ENCODE results near the gene TBC1D3I. TPM values are rescaled to one million over a fixed set of nuclear protein-coding genes. Genes with fewer than 3 reads are reported as not detected.
"Not testable (repeated sequence)": the region's sequence is repeated elsewhere in the genome, so short reads cannot be mapped to it uniquely, and the experiment has no call there.

TBC1D3I gene
- total RNA-seq, 1 donor: 0.36 TPM

GRCh38 chr17:36220737-36221580 lies 43.4 kb downstream of the TBC1D3I start:
- not testable (repeated sequence) for H3K79me2 ChIP-seq (ENCODE audit: insufficient read depth, low read length); H2AFZ ChIP-seq (ENCODE audit: low read length); H3K4me3 ChIP-seq (ENCODE audit: insufficient read depth, low read length); H3K27me3 ChIP-seq (ENCODE audit: insufficient read depth, low read length); H3K4me2 ChIP-seq (ENCODE audit: insufficient read depth, low read length); H3K9me3 ChIP-seq (ENCODE audit: low read depth, low read length); H4K20me1 ChIP-seq (ENCODE audit: insufficient read depth, low read length); H3K36me3 ChIP-seq (ENCODE audit: insufficient read depth, low read length); H3K27ac ChIP-seq (ENCODE audit: low read depth, low read length); H3K4me1 ChIP-seq (ENCODE audit: insufficient read depth, low read length); DNase-seq (ENCODE audit: insufficient read length, low spot score, missing footprints)

GRCh38 chr17:36219556-36219955 lies 44.8 kb downstream of the TBC1D3I start:
- H3K4me1 ChIP-seq (ENCODE audit: insufficient read depth, low read length); DNase-seq (ENCODE audit: insufficient read length, low spot score, missing footprints); H3K4me2 ChIP-seq (ENCODE audit: insufficient read depth, low read length); H3K79me2 ChIP-seq (ENCODE audit: insufficient read depth, low read length); H3K4me3 ChIP-seq (ENCODE audit: insufficient read depth, low read length); H3K36me3 ChIP-seq (ENCODE audit: insufficient read depth, low read length); H4K20me1 ChIP-seq (ENCODE audit: insufficient read depth, low read length); H3K27ac ChIP-seq (ENCODE audit: low read depth, low read length); H3K9me3 ChIP-seq (ENCODE audit: low read depth, low read length); H2AFZ ChIP-seq (ENCODE audit: low read length); H3K27me3 ChIP-seq (ENCODE audit: insufficient read depth, low read length): not testable (repeated sequence)

- not testable (repeated sequence) for DNase-seq (ENCODE audit: insufficient read length, low spot score, missing footprints); H3K27me3 ChIP-seq (ENCODE audit: insufficient read depth, low read length); H3K27ac ChIP-seq (ENCODE audit: low read depth, low read length); H2AFZ ChIP-seq (ENCODE audit: low read length); H3K4me1 ChIP-seq (ENCODE audit: insufficient read depth, low read length); H3K79me2 ChIP-seq (ENCODE audit: insufficient read depth, low read length); H3K9me3 ChIP-seq (ENCODE audit: low read depth, low read length); H4K20me1 ChIP-seq (ENCODE audit: insufficient read depth, low read length); H3K4me2 ChIP-seq (ENCODE audit: insufficient read depth, low read length); H3K36me3 ChIP-seq (ENCODE audit: insufficient read depth, low read length); H3K4me3 ChIP-seq (ENCODE audit: insufficient read depth, low read length)
These were observed 48.7 kb downstream of the TBC1D3I start for GRCh38 chr17:36215406-36216308.

GRCh38 chr17:36214918-36215317 lies 49.5 kb downstream of the TBC1D3I start:
- no peak overlapping the region for H3K4me3 ChIP-seq (ENCODE audit: insufficient read depth, low read length)
- H3K9me3 ChIP-seq (ENCODE audit: low read depth, low read length): no peaks in the 10 kb centered on the region
- no peaks in the 10 kb centered on the region for H3K4me1 ChIP-seq (ENCODE audit: insufficient read depth, low read length)
- H3K36me3 ChIP-seq (ENCODE audit: insufficient read depth, low read length): no peaks in the 10 kb centered on the region
- no peak overlapping the region for H3K4me2 ChIP-seq (ENCODE audit: insufficient read depth, low read length)
- TF ChIP-seq CTCF (IDR thresholded peaks at IDR 0.05; ENCODE audit: extremely low read depth, low read depth, low read length): no peak
- no peaks in the 10 kb centered on the region for H3K79me2 ChIP-seq (ENCODE audit: insufficient read depth, low read length)
- no peak for DNase-seq (ENCODE audit: insufficient read length, low spot score, missing footprints)
- H3K27ac ChIP-seq (ENCODE audit: low read depth, low read length): no peak overlapping the region
- H2AFZ ChIP-seq (ENCODE audit: low read length): no peak overlapping the region
- no peaks in the 10 kb centered on the region for H3K27me3 ChIP-seq (ENCODE audit: insufficient read depth, low read length)
- H4K20me1 ChIP-seq (ENCODE audit: insufficient read depth, low read length): no peaks in the 10 kb centered on the region

- DNase-seq (ENCODE audit: insufficient read length, low spot score, missing footprints): no peak
- H3K79me2 ChIP-seq (ENCODE audit: insufficient read depth, low read length): no peaks in the 10 kb centered on the region
These were observed 50.7 kb downstream of the TBC1D3I start for GRCh38 chr17:36213695-36214094.

More at GRCh38 chr17:36213695-36214094, 50.7 kb downstream of the TBC1D3I start:
- Histone ChIP-seq H3K4me2 (ENCODE audit: insufficient read depth, low read length) (no peak overlapping the region), H3K4me1 (ENCODE audit: insufficient read depth, low read length) (no peaks in the 10 kb centered on the region), H2AFZ (ENCODE audit: low read length) (no peak overlapping the region), H3K27me3 (ENCODE audit: insufficient read depth, low read length) (no peaks in the 10 kb centered on the region), H3K36me3 (ENCODE audit: insufficient read depth, low read length) (no peaks in the 10 kb centered on the region), H3K27ac (ENCODE audit: low read depth, low read length) (no peak overlapping the region), H3K4me3 (ENCODE audit: insufficient read depth, low read length) (no peak overlapping the region), H3K9me3 (ENCODE audit: low read depth, low read length) (no peaks in the 10 kb centered on the region), H4K20me1 (ENCODE audit: insufficient read depth, low read length) (no peaks in the 10 kb centered on the region)
- TF ChIP-seq CTCF (IDR thresholded peaks at IDR 0.05; ENCODE audit: extremely low read depth, low read depth, low read length): no peak

Data from osteoblast (primary cell).